ENCODE measurements around the gene YIPF7. TPM values are rescaled to one million over a fixed set of nuclear protein-coding genes. Genes with fewer than 3 reads are reported as not detected.

Gene YIPF7
- total RNA-seq, 1 donor from 2014 or later: not detected

DNA sequence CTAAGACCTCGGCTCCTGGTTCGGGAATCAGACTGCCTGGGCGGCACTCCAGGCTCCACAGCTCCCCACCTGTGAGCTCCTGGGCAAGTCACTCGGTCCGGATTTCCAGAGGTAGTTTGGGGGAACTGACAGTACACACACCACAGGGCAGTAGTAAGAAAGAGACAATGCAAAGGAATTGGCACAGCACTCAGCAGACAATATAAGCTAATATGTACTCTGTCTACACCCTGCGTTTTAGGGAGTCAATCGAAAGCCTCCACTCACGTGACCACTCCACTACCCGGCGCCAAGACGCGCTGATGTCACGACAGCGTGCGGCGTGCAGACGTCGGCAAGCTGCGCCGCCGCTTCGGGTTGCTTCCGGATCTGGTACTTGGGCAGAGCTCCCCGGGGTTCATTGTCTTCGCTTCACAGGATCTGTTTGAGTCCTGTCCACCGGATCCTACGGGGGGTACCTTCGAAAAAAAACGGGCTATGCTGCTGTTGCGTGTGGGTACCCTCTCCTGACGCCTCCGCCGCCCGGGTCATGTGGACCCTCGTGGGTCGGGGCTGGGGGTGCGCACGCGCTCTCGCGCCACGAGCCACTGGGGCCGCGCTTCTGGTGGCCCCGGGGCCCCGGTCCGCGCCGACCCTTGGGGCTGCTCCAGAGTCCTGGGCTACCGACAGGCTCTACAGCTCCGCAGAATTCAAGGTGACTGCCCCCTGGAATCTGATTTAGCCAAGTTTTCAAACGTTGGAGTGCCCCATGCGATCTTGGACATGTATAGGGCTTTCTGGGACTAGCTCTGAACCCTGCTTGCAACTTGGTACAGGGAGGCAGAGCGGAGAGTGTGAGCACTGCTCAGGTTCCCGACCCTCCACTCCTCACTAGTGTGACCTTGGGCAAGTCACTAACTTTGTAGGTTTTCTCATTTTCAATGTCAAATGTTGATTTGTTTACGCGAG, 26.9 kb upstream of the YIPF7 start, which contains the start of gene GUF1:
Gene GUF1, plus strand, starts transcription at position 327 of the 948 bp plus-strand sequence. Its CDS starts 203 bp downstream, at position 530.
- Mint-ChIP-seq H3K27ac (peak within 1 kb of the TSS; percentile 98), H3K27me3 (peaks cover 3% of the 10 kb centered on the region), H3K9me3 (no peaks in the 10 kb centered on the region), H3K36me3 (no peaks in the 10 kb centered on the region), H3K4me3 (peak within 1 kb of the TSS; percentile 99), H3K4me1 (ENCODE audit: unreplicated experiment) (peaks cover 21% of the 10 kb centered on the region)
- TF ChIP-seq, protein P1, sequence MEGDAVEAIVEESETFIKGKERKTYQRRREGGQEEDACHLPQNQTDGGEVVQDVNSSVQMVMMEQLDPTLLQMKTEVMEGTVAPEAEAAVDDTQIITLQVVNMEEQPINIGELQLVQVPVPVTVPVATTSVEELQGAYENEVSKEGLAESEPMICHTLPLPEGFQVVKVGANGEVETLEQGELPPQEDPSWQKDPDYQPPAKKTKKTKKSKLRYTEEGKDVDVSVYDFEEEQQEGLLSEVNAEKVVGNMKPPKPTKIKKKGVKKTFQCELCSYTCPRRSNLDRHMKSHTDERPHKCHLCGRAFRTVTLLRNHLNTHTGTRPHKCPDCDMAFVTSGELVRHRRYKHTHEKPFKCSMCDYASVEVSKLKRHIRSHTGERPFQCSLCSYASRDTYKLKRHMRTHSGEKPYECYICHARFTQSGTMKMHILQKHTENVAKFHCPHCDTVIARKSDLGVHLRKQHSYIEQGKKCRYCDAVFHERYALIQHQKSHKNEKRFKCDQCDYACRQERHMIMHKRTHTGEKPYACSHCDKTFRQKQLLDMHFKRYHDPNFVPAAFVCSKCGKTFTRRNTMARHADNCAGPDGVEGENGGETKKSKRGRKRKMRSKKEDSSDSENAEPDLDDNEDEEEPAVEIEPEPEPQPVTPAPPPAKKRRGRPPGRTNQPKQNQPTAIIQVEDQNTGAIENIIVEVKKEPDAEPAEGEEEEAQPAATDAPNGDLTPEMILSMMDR (conservative IDR thresholded peaks at IDR 0.05): no peak
- peak; percentile 89 for DNase-seq (ENCODE audit: extremely low spot score, unreplicated experiment)

DNA sequence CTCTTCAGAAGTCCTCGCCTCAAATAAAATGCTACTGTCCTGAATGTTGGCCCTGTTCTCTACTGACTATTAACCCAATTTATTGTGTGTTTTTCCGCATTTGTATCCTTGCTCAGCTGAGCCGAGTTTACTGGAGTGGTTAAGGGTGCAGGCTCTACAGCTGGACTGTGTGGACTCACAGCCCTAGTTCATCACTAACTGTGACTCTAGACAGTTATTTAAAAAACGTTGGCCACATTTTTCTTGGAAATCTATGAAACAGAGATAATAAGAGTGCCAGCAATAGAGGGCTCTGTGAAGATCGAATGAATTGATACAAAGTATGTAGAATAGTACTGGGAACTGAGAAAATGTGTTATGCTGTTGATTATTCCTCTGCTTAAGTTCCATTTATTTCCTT, 23.9 kb upstream of the YIPF7 start:
- Mint-ChIP-seq H3K27me3 (peaks cover 12% of the 10 kb centered on the region), H3K27ac (no peak overlapping the region), H3K4me3 (no peak overlapping the region), H3K9me3 (no peaks in the 10 kb centered on the region), H3K4me1 (ENCODE audit: unreplicated experiment) (peaks cover 15% of the 10 kb centered on the region), H3K36me3 (no peaks in the 10 kb centered on the region)
- no peak for DNase-seq (ENCODE audit: extremely low spot score, unreplicated experiment)
- TF ChIP-seq, protein P1 (conservative IDR thresholded peaks at IDR 0.05): no peak

DNA sequence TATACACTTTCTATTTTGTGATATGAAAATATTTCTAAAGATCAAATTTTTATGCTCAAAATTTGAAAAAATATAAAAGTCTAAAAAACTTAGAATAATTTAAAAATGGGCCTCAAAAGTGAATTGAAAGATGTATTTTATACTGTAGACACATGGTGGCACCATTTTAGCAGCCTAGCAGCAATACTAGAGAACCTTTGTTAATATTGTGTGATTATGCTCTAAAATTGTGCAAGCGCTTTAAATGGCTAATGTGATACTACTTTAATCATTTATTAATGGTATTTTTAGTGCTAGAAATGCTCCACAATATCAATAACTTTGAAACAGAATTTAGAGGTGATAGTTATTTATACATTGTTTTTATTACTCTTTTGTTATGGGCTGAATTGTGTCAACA, 23.0 kb upstream of the YIPF7 start:
- H3K36me3 Mint-ChIP-seq: no peaks in the 10 kb centered on the region
- no peaks in the 10 kb centered on the region for H3K9me3 Mint-ChIP-seq
- H3K27me3 Mint-ChIP-seq: peaks cover 12% of the 10 kb centered on the region
- no peak overlapping the region for H3K27ac Mint-ChIP-seq
- TF ChIP-seq, protein P1 (conservative IDR thresholded peaks at IDR 0.05): no peak
- DNase-seq (ENCODE audit: extremely low spot score, unreplicated experiment): no peak
- peaks cover 13% of the 10 kb centered on the region for H3K4me1 Mint-ChIP-seq (ENCODE audit: unreplicated experiment)
- H3K4me3 Mint-ChIP-seq: no peak overlapping the region

DNA sequence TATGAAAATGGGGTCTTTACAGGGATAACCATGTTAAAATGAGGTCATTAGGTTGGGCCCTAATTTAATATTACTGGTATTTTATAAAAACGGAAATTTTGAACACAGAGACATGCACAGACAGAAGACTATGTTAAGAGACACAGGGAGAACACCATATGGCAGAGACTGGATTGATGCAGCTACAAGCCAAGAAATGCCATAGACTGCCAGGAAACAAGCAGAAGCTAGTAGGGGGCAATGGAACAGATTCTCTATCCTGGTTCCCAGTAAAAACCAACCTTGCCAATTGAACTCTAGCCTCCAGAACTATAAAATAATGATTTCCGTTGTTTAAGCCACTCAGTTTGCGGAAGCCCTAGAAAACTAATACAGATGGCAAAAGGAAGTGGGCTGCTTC, 20.2 kb upstream of the YIPF7 start:
- Mint-ChIP-seq H3K27me3 (peaks cover 21% of the 10 kb centered on the region), H3K36me3 (no peaks in the 10 kb centered on the region), H3K4me3 (no peak overlapping the region), H3K4me1 (ENCODE audit: unreplicated experiment) (no peaks in the 10 kb centered on the region), H3K9me3 (no peaks in the 10 kb centered on the region), H3K27ac (no peak overlapping the region)
- TF ChIP-seq, protein P1 (conservative IDR thresholded peaks at IDR 0.05): no peak
- no peak for DNase-seq (ENCODE audit: extremely low spot score, unreplicated experiment)

DNA sequence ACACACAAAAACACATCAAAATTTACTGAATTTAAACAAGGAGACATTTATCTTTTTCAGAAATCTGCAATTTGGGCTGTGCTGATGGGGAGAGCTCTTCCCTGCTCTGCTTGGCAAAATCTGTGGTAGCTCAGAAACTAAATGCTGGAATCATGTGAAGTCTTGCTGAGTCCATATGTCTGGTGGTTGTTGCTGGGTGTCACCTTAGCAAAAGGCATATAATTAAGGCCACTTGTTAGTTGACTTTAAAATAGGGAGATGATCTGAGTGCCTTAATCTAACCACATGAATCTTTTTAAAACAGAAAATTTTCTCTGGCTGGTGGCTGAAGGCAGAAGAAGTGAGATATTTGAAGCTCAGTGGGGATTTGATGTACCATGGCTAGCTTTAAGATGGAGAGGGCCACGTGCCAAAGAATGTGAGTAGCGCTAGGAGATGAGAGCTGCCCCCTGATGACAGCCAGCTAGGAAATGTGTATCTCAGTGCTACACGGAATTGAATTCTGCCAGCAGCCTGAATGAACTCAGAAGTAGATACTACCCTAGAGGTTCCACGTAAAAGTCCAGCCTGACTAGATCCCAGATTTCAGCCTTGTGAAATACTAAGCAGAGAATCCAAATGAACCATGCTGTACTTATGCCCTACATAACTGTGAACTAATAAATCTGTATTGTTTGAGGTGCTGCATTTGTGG, 19.2 kb upstream of the YIPF7 start:
- H3K27me3 Mint-ChIP-seq: peaks cover 21% of the 10 kb centered on the region
- TF ChIP-seq, protein P1 (conservative IDR thresholded peaks at IDR 0.05): no peak
- H3K9me3 Mint-ChIP-seq: no peaks in the 10 kb centered on the region
- H3K4me1 Mint-ChIP-seq (ENCODE audit: unreplicated experiment): no peaks in the 10 kb centered on the region
- no peak overlapping the region for H3K4me3 Mint-ChIP-seq
- DNase-seq (ENCODE audit: extremely low spot score, unreplicated experiment): no peak
- no peaks in the 10 kb centered on the region for H3K36me3 Mint-ChIP-seq
- no peak overlapping the region for H3K27ac Mint-ChIP-seq
